ENCODE results near the gene MCM9. TPM values are rescaled to one million over a fixed set of nuclear protein-coding genes. Genes with fewer than 3 reads are reported as not detected.

The MCM9 gene
- total and polyA plus RNA-seq, 2 of the 13 experiments (the other 11 are each of a cell fraction or from before 2014, with no cell fraction given), result 3.8 to 17.2 TPM

- TF ChIP-seq CSRNP2 (CRISPR knock-in tag; conservative IDR thresholded peaks at IDR 0.05; ENCODE audit: low read depth) (0 out of 2 replicates have a peak, but pooled peaks have one; percentile 13), ZNF879 (CRISPR knock-in tag; IDR thresholded peaks at IDR 0.05) (0 out of 2 replicates have a peak, but pooled peaks have one; percentile 56), SNAI1 (CRISPR knock-in tag; IDR thresholded peaks at IDR 0.05; ENCODE audit: borderline replicate concordance) (no peak), ZNF549 (CRISPR knock-in tag; IDR thresholded peaks at IDR 0.05) (no peak), MIER3 (CRISPR knock-in tag; IDR thresholded peaks at IDR 0.05; ENCODE audit: borderline replicate concordance) (peak; percentile 6; the same call in 1 of the 2 replicates), ZNF687 (CRISPR knock-in tag; IDR thresholded peaks at IDR 0.05) (no peak), ZFP90 (CRISPR knock-in tag; IDR thresholded peaks at IDR 0.05; ENCODE audit: borderline replicate concordance) (no peak), SOX13 (IDR thresholded peaks at IDR 0.05) (no peak), SOX13 (CRISPR knock-in tag; conservative IDR thresholded peaks at IDR 0.05 in 1 of 2, IDR thresholded peaks at IDR 0.05 in 1 of 2) (no peak), MIER2 (CRISPR knock-in tag; IDR thresholded peaks at IDR 0.05) (no peak), YY1 (IDR thresholded peaks at IDR 0.05; ENCODE audit: insufficient read depth, insufficient replicate concordance, low read depth, low read length) (peak; percentile 9), SMAD9 (CRISPR knock-in tag; IDR thresholded peaks at IDR 0.05) (0 out of 2 replicates have a peak, but pooled peaks have one; percentile 64), KLF11 (CRISPR knock-in tag; IDR thresholded peaks at IDR 0.05) (no peak), ZNF333 (CRISPR knock-in tag; IDR thresholded peaks at IDR 0.05; ENCODE audit: borderline replicate concordance) (no peak), ZNF629 (CRISPR knock-in tag; conservative IDR thresholded peaks at IDR 0.05) (no peak), IRF1 (CRISPR knock-in tag; IDR thresholded peaks at IDR 0.05; ENCODE audit: low read depth) (no peak), REPIN1 (CRISPR knock-in tag; IDR thresholded peaks at IDR 0.05; ENCODE audit: borderline replicate concordance, low read depth) (no peak), ZSCAN12 (CRISPR knock-in tag; IDR thresholded peaks at IDR 0.05) (no peak), ZNF296 (CRISPR knock-in tag; conservative IDR thresholded peaks at IDR 0.05) (no peak), ZNF430 (CRISPR knock-in tag; IDR thresholded peaks at IDR 0.05) (peak; percentile 4), NCOA1 (CRISPR knock-in tag; IDR thresholded peaks at IDR 0.05) (no peak), FOSL2 (CRISPR knock-in tag; IDR thresholded peaks at IDR 0.05) (no peak)
- TF ChIP-seq, protein P1, sequence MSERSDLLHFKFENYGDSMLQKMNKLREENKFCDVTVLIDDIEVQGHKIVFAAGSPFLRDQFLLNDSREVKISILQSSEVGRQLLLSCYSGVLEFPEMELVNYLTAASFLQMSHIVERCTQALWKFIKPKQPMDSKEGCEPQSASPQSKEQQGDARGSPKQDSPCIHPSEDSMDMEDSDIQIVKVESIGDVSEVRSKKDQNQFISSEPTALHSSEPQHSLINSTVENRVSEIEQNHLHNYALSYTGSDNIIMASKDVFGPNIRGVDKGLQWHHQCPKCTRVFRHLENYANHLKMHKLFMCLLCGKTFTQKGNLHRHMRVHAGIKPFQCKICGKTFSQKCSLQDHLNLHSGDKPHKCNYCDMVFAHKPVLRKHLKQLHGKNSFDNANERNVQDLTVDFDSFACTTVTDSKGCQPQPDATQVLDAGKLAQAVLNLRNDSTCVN (CRISPR knock-in tag; IDR thresholded peaks at IDR 0.05; ENCODE audit: borderline replicate concordance), result no peak
These were observed 41.7 kb downstream of the MCM9 start (continued) for GRCh38 chr6:118893064-118893806.
